ENCODE measurements around the gene LSR.

LSR gene

DNA sequence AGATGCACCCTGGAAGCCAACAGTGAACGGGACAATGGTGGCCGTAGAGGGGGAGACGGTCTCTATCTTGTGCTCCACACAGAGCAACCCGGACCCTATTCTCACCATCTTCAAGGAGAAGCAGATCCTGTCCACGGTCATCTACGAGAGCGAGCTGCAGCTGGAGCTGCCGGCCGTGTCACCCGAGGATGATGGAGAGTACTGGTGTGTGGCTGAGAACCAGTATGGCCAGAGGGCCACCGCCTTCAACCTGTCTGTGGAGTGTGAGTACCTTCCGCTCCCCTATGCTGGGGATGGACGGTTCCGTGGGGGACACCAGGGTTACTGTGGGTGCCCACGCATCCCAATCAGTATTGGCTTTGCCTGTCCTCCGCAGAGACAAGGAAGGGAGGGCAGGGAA lies 53.6 kb downstream of the LSR start:
- no peak for DNase-seq (ENCODE audit: low spot score)

DNA sequence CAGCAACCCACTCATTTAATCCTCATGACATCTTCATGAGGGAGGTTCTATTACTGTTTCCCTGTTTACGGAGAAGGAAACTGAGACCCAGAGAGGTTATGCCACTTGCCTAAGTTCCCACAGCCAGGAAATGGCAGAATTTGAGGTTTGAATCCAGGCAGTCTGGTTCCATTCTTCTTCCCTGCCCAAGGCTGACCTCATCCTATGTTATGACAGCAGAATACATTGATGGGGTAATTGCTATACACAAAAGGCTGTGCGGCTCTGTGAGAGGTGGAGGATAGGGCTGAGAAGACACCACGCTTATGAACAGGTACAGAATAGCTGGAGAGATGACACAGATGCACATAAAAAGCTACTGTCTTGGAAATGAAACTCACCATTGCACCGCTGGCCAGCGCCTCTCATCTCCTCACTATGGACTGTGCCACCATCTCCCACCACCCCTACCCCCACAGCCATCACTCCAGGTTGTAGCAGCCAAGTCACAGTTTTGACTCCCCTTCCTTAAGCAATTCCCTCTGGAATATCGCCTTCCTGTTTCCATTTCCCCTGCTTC lies 54.6 kb downstream of the LSR start:
- no peak for DNase-seq (ENCODE audit: low spot score)

DNA sequence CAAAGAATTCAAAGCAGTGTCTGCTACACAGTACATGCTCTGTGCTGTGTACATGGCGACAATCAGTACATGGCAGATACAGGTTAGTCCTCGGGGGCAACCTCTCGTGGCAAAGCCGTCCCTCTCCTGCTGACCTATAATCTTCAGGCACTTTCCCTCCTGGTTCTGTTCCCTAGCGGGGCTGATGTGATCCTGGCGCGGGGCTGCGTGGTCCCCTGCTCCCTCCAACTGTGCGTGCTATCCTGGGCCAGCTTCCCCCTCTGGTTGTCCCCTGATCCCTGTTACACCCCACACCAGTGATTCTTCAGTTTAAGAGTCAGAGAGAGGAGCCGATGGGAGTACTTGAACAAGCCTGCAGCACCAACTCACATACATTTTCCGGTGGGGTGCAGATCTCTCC lies 55.2 kb downstream of the LSR start:
- no peak for DNase-seq (ENCODE audit: low spot score)

DNA sequence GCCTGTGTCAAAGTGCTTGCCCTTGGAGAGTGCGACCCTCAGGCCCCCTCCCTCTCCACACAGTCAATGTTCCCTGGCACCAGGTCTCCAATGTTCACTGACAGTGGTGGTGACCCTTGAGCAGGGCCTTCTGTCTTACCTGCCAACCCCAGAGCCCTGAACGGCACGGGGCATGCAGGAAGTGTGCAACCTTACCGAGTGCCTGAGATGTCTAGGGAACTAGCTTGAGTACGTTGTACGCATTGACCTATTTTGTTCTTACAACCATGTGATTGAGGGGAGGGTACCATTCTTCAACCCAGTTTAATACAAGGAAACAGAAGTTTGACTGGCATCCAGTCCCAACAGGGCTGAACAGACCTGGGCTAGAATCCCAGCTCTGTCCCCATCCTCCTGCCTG lies 56.4 kb downstream of the LSR start:
- no peak for DNase-seq (ENCODE audit: low spot score)

DNA sequence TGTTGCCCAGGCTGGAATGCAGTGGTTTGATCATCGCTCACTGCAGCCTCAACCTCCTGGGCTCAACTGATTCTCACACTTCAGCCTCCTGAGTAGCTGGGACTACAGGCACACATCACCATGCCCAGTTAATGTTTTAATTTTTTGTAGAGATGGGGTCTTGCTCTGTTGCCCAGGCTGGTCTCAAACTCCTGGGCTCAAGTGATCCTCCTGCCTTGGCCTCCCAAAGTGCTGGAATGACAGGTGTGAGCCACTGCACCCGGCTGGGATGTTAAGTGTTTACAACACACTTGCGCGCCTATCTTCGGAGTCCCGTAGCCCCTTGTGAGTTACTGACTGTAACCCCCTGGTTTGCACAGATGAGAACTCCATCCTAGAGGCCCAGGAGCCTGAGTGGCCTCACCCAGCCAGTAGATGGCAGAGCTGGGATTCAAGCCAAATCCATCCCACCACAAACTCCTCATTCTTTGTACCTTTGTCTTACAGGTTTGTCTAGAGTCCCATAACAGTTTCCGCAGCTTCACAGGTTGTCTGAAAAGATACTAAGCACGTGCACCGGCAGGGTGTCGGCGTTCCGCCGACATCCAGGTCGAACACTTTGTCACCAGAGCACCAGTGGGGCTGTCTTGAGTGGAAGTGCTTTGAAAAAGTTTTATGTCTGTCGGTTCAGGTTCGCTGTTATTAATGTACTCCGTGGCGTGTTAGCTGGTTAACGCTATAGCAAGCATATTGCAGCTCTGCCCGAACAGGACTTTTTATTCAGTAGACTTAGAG lies 57.9 kb downstream of the LSR start:
- DNase-seq (ENCODE audit: low spot score) = no peak

DNA sequence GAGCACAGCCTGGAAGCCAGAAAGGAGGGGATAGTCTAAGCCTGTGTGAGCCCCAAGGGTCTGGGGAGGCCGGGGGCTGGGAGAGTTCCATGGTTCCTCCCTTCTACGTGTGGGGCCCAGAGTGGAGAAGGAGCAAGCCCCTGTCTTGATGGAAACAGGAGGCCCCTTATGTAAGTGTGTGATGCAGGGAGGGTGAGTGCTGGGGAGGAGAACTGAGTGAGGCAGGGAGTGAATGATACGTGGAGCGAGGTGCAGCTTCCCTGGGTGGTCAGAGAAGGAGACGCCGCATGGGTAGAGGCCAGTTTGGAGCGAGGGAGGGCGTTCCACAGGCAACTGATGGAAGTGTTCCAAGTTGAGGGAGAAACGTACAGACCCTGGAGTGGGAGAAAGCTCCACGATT lies 59.1 kb downstream of the LSR start:
- no peak for DNase-seq (ENCODE audit: low spot score)

DNA sequence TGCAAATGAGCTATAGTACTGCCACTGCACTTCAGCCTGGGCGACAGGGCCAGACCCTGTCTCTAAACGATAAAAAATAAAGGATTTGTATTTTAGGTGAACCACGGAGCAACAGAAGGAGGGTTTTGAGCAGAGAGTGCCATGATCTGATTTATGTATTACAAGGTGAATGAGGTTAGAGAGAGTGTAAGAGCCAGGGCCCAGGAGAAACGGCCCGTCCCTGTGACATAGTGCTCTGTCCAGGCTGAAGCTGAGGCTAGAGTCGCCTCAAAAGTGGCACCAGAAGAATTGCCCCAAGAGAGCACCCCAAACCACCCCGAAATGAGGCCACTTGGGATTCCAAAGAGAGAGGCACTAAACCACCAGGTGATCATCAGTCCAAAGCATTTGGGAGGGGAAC lies 60.1 kb downstream of the LSR start:
- DNase-seq (ENCODE audit: low spot score) = no peak

DNA sequence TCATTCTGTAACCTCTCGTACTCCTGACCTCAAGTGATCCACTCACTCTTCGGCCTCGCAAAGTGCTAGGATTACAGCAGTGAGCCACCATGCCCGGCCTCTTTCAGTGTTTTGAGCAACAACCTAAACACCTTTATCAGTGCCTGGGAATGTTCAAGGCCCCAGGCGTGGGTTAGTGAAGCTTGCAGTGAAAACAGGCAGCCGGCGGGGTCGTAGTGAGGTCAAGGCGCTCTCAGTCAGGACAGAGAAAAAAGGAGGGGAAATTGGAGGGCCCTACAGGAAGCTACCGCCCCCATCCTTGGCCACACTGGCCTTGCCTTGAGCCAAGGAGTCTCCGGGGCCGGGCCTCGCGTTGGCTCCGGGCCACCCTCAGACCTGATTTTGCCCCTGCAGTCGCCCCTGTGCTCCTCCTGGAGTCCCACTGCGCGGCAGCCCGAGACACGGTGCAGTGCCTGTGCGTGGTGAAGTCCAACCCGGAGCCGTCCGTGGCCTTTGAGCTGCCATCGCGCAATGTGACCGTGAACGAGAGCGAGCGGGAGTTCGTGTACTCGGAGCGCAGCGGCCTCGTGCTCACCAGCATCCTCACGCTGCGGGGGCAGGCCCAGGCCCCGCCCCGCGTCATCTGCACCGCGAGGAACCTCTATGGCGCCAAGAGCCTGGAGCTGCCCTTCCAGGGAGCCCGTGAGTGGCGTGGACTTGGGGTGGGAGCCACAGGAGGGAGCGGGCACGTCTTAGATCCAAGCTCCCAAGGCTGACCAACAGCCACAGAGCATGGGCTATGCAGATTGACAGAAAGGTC lies 60.9 kb downstream of the LSR start:
- DNase-seq (ENCODE audit: low spot score) = no peak

DNA sequence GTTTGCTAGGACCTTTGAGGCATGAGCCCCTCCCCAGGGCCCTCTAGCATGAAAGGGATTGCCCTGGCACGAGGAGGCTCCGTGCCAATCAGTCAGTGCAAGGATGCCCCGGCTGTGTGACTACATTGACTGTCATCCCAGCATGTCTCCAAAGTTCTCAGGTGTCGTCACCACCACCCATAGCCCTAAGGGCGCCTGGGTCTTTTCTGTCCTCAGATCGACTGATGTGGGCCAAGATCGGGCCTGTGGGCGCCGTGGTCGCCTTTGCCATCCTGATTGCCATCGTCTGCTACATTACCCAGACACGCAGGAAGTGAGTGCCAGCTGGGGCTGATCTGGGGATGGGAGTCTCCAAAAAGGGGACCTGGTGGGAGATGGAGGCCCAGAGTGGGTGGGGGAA lies 61.5 kb downstream of the LSR start:
- no peak for DNase-seq (ENCODE audit: low spot score)

DNA sequence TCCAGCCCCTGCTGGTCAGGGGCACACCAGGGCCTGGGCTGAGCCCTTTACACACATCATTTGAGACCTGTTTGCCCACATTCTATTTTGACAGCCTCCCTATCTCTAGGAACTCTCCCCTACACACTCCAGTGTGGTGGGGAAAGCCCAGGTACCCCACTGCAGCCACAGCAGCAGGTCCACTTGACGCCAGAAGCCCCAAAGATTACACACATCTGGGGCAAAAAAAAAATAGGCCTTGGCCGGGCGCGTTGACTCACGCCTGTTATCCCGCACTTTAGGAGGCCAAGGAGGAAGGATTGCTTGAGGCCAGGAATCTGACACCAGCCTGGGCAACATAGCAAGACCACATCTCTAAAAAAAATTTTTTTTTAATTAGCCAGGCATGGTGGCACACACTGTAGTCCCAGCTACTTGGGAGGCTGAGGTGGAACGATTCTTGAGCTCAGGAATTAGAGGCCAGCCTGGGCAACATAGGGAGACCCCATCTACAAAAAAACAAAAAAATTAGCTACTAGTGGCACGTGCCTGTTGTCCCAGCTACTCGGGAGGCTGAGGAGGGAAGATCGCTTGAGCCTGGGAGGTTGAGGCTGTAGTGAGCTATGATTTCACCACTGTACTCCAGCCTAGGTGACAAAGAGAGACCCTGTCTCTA lies 62.1 kb downstream of the LSR start:
- DNase-seq (ENCODE audit: low spot score) = no peak

DNA sequence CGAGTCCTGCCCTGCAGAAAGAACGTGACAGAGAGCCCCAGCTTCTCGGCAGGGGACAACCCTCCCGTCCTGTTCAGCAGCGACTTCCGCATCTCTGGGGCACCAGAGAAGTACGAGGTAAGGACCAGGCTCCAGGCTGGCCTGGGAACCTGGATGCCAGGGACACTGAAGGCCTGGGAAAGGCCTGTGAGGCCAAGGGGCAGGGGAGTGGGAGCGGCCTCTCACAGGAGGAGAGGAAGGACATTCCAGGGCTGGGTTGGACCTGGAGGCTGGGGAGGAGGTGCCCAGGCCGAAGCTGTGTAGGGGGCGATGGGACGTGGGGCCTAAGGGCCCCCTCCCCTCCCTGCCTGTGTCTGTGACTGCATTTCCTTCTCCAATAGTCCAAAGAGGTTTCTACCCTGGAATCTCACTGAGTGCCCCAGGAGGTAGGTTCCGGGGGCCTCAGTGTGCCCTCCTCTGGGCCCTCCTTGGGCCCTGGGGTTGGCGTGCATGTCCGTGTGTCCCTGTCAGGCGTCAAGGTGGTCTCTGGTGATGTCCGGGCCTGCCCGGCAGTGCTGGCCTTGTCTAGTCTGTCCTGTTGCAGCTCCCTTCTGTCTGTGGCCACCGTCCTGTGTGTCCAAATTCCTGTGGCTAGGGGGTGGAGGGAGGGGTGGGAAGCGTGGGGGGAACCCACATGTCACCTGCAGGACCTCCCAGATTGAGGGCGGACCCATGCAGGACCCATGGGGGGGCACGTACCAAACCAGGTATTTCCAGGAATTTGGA lies 63.3 kb downstream of the LSR start:
- no peak for DNase-seq (ENCODE audit: low spot score)

DNA sequence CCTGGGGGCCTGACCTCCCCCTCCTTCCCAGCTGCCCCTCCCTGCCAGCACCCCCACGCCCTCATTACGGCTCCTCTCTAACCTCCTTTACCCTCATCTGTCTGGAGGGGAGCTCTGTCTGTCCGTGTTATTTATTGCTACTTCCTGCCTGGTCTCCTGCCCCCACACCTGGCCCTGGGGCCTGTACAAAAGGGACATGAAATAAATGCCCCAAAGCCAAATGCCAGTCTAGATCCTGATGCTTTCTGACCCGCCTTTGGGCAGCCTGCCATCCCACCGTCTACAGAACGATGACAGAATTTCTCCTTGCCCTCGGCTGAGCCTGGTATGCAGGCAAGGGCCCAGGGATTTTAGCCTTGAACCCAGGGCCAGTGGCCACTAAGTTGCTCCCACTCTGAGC lies 64.8 kb downstream of the LSR start:
- DNase-seq (ENCODE audit: low spot score) = no peak

DNA sequence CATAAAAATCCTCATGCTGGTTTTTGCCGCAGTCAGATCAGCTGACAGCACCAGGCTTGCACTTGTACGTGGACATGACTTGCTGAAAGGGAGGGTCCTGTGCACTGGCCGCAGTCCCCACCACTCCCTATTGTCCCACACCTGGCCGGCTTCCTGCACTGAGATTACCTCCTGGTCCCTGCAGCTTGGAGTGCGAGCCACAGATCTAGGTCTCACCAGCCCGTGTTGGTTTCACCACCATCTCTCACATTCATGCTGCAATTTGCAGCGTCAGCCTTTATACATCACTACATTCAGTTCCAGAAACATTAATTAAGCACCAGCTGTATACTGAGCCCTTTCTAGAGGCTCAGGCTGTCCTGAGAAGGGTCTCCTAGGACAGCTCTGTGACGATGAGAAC lies 65.2 kb downstream of the LSR start:
- DNase-seq (ENCODE audit: low spot score) = no peak

DNA sequence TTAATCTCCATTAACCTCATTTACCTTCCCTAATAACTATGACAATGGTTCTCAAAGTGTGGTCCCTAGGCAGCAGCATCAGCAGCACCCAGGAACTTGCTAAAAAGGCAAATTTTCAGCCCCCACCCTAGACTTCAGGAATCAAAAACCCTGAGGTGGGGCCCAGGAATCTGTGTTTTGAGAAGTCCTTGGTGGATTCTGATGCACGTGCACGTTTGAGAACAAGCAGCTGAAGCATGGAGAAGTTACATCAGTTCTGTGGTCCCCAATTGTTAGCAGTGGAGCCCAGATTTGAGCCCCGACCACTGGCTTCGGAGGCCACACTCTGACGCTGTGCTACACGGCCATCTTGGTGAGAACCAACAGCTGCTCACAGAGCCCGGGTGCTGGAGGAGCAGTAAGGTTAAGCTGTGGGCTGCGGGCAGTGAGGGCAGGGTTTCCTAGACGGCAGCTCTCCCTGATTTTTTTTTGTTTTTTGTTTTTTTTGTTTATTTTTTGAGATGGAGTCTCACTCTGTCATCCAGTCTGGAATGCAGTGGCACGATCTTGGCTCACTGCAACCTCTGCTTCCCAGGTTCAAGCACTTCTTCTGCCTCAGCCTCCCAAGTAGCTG lies 66.2 kb downstream of the LSR start:
- DNase-seq (ENCODE audit: low spot score) = no peak

DNA sequence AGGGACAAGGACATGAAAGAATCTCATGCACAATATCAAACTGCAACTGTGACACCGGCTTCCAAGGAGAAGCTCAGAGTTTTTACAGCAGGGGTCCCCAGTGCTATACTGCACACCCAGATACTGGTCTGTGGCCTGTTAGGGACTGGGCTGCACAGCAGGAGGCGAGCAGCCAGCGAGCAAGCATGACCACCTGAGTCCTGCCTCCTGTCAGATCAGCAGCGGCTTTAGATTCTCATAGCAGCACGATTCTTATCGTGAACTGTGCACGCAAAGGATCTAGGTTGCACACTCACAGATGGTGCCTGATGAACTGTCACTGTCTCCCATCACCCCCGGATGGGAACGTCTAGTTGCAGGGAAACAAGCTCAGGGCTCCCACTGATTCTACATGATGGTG lies 67.1 kb downstream of the LSR start:
- DNase-seq (ENCODE audit: low spot score) = no peak

DNA sequence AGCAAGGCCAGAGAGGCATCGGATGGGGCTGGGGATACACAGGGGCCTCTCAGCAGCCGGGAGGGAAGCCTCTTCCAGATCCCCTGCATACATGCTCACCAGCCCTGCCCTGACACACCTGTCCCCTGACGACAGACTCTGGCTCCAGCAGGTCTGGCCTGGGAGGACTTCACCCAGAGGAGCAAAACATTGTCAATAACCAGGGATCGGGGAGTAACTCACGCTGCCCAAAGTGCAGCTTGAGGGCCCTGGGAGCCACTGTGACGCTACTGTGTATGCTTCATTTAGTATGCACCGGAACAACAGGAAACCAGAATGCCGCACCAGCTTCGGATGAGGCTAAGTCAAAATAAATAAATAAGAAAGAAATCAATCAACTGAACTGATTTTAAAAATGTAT lies 67.8 kb downstream of the LSR start:
- DNase-seq (ENCODE audit: low spot score) = no peak

Measured in Ammon's horn (tissue), 1 donor.